Activated CD8-positive, alpha-beta memory T cell treated with anti-CD3 and anti-CD28 coated beads, Interleukin-2, amount 50 U/mL, for 1 hour (primary cell): Measurements from ENCODE around the gene TADA2B.
"Not testable (repeated sequence)": the region's sequence is repeated elsewhere in the genome, so short reads cannot be mapped to it uniquely, and the experiment has no call there.

Source experiments
- DNase-seq: peaks from one replicate; pipeline ENCODE4 v3.0.0-alpha.2; 2020; ENCODE audit errors: extremely low read depth

The TADA2B gene

DNA sequence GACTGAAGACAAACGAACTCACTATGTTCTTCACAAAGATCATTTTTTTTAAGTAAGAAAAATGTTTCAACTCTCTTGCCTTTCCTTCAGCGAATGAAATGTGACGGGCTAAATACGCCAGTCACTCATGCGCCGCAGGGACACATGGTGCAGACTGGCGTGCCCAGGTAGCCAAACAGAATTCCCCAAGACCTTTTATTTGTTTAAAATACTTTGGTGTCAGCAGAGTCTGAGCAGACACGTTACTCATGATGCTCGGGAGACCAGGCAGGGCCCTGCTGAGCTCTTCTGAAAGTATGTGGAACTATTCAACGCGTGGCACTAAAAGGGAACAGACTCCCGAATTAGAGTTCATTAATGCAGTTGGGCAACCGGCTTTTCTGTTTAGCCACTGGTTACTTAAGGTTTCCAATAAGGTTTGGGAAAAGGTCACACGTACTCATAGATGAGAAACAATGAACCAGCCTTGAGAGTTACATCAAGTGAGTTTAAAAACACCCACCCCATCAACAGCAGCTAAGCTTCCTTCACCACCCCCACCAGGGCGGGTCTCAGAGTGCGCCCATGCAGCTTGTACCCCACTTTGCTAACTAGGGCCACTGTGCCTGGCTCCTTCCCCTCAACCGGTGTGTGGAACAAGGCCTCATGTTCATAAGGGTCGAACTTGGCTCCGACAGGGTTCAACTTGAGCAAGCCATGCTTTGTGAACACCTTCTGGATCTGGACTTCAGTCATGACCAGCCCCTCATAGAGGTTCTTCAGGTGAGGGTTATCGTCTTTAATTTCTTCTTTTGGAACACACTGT is 17.4 kb downstream of the TADA2B start:
- DNase-seq = no peak

DNA sequence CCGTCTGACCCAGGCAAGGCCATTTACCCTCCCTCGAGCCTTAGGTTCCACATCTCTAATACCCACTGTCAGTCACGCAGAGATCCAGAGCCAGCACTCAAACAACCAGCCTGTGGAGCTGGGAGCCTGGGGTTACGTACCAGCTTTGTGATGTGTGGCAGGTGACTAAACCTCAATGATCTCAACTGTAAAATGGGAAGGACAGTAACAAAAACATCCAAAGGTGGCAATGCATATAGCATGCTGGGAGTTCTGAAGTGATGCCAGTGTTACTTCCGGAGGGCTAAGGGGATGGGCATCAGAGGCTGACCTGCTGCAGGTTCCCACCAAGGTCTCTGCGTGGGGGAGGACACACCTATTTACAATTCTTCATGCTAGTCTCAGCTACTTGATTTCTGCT is 18.6 kb downstream of the TADA2B start:
- no peak for DNase-seq

DNA sequence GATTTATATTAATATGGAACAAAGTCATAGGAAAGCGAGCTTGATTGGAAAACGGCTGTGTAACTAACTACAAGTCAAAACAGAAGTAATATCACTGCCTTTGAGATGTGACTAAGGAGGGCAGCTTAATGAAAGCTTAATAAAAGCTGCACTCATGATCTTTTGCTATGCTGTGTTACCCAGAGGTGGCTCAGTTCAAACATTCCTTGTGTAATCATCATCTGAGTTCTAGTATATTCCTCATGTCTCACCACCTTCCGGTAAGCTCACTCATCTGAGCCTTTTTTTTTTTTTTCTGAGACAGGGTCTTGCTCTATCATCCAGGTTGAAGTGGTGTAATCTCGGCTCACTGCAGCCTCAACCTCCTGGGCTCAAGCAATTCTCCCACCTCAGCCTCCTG is 19.6 kb downstream of the TADA2B start:
- DNase-seq = no peak

DNA sequence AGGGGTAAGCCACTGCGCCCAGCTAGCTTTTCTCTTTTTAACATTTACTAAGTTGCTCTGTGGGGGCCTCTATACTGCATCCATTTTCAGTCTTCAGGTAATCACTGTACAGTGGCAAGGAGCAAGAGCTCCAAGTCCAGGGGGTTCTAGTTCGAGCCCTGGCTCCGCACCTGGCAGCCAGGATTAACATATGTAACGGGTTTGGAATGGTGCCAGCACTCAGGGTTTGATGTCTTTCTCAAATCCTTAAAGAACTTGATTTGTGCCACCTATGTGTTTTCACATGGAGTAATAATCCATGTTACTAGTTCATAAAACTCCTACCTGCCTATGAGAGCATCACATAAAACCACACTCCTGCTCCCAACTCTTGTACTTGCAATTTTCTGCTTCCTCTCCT is 20.2 kb downstream of the TADA2B start:
- no peak for DNase-seq

DNA sequence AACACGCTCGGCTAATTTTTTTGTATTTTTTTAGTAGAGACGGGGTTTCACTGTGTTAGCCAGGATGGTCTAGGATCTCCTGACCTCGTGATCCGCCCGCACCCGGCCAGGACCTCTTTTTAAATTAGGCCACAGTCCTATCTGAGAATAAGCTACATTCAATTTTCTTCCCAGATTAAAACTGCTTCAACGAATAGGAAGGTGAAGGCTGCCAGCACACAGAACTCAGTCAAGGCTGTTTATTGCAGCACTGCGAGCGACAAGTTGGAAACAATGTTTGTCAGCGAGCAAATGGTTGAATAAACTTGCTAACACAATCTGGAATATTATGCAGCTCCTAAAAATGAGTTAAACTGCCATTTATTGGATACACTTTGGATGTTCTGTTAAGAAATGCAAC is 22.8 kb downstream of the TADA2B start:
- no peak for DNase-seq

DNA sequence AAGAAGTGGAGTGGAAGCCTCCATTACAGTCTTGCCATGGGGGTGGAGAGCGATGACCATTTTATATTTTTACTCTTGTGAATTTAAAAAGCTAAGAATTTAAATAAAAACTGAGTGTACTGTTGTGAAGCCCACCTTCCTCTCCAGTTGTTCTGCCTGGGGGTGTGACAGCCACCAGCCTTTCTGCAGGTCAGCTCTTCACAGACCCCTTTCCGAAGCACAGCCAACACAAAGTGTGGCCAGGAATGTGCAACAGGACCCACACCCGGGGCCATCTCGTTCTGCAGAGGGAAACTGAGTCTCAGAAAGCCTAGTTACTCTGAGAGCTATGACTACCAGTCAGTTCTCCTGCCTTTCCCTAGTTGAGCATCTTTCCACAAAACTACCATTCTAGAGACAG is 23.3 kb downstream of the TADA2B start:
- no peak for DNase-seq

DNA sequence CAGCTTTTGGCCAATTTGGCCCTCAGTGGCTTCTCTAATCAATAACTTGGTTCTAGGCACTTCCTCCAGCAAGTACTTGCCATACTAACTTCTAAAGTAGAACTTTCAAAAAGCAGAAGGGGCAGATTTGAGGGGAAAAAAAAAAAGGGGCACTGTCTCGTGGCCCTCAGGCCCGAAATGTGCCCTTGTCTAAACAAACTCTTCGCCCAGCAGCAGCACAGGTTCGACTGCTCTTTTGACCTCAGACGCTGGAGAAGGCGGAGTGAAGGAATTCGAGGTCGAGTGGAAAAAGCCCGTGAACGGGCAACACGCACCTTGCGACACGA is 23.9 kb downstream of the TADA2B start:
- DNase-seq = no peak

DNA sequence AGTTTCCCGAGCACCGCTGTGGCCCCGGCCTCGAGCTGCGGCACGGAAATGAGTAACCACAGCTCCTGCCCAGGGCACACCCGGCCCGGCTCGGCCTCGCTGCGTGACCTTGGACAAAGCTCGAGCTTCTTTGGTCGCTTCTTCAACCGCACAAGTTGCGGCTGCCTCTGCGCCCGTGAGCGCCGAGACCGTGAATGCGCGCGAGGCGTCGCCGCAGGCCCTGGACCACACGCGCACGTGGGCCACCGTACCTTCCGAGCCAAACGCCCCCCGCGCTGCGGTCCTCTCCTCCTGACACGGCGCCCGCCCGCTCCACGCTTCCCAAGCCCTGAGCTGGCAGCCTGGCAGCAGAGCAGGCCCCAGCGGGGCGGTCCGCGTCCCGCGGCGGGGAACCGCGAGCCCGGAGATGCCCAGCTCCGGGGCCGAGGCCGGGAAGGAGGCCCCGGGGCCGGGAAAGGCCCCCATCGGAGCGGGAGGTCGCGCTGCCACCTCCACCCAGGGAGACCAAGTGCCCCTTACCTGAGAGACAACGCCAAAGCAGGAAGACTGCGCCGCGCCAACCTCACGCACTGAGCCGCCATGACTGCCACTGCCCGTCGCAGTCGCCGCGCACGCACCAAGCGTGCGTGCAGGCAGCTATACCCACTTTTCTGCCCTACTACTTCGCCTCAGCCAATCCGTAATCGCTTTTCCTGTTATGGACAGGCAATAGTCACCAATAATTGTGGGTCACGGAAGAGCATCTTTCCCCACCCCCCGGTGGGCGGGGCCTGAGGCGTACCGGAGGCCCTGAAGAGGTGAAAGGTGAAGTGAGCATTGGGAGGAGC is 24.5 kb downstream of the TADA2B start, which contains the start of gene GRPEL1:
Gene GRPEL1 (minus strand): TSS at position 613 of the 827 bp plus-strand sequence. CDS start 32 bp downstream, at position 581.
- DNase-seq = peak; percentile 97

DNA sequence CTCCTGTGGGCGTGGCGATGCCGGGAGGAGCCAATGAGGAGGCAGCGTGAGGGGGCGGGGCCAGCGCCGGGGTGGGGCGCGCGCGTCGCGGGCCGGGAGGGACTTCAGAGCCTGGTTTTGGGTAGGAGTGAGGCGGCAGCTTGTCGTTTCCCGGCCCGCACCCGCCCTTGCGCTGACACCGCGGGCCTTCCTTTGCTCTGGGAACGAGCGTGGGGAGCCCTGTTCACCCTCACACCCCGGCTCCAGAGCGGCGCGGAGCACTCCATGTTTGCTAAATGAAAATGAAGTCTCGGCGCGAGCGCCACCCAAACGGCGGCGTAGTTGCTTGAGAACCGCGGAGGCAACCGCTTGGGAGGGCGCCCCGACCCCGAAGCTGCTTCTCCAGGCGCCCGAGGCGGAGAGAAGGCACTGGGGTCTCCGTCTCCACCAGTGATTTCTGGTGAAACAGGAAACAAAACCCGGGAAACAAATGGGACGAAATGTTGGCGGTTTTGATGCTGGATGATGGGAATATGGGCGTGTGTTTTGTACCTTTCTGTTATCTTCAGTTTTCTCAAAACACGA is 25.2 kb downstream of the TADA2B start:
- DNase-seq = no peak

DNA sequence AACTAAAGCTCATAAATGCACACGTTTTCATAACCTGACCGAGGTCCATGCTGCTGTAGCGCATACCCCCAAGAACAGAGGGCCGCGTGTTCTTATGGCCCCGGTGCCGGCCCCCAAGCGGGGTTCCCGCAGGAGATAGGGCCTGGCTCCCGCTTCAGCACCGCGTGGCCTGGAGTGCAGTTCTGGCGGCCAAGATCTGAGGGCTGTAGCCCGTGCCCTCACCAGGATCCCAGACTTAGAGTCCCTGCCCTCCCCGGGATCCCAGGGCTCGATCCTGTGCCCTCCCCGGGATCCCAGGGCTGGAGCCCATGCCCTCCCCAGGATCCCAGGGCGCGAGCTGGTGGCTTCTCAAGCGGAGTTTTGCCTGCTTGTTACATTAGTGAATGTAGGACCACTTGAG is 25.7 kb downstream of the TADA2B start:
- DNase-seq = no peak

DNA sequence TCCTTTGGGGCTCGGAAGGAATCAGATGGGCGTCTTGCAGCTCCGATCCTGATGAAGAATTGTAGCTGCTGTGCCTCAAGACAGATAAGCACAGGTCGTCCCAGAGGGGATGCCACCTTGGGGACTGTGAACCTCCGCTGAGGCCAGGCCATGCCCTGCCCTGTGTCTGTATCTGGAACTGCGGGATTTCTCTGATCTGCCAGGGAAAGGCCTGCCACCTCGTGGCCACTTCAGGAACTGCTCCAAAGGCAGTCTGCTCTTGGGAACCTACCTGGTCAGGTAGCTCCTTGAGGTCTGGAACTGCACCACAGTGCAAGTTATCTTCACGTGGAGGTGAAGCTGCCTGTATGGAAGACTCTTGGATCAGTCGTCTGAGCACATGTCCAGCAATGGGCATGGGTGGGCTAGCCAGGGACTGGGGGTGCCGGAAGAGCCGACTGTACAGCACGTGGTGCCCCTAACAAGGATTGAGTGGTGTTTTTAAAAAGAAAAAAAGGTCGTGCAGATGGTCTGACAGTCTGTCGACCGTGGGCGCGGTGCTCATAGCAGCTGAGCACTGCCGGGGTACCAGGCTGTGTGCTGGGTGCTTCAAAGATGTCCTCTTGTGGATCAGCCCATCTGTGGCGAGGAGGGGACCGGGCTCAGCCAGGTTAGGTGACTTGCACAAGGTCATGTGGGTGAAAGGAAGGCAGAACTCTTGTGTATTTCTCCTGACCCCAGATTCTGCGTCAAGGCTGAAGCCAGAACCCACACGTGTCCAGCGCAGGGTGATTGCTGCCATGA is 27.7 kb downstream of the TADA2B start:
- peak; percentile 59 for DNase-seq

DNA sequence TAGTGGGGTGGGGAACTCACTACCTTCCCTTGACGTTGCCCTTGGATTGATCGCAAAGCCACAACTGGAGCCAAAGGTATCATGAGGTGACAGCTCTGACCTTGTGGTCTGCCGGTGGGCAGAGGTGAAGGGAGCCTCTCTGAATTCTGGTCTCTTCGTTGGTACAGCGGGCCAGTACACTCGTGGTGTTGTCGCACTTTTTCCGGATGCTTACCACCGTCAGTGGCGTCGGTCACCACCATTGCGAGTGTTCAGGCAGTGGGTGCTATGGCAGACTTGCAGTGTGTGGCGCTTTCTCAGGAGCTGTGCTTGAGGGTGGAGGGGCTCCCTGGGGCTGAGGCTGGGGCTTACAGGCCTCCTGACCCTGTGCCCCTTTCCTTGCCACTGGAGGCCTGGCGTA is 29.9 kb downstream of the TADA2B start:
- DNase-seq = no peak

DNA sequence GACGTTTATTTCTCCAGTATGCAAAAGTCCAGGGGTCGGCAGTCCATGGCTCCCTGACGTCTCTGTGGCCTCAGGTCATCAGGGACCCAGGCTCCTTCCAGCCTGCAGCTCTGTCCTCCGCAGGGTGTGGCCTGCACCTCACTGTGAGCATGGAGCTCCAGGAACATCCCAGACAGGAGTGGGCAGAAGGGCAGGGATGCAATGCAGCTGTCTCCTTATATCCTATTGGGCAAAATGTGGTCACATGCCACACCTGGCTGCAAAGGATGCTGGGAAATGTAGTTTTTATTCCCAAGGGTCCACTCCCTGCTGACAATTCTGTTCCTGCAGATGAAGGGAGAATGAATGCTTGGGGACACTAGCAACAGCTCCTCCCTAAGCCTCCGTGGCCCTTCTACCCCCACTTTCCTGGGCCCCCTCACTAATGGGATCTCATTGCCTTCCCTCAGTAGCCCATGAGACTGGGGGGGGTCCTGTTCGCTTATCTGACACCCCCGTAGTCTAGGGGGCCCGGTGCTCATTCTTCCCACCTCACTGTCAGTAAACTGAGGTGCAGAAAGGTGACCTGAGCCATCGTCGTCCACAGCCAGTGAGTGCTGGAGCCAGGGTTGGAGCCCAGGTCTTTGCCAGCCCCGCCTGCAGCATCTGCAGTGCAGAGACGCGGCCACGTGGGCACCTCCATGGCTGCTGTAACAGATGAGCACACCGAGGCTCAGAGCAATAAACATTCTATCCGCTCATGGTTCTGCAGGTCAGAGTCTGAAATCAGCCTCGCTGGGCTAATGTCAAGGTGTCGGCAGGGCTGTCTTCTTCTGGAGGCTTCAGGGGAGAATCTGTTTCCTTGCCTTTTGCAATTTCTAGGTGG is 30.6 kb downstream of the TADA2B start:
- no peak for DNase-seq

DNA sequence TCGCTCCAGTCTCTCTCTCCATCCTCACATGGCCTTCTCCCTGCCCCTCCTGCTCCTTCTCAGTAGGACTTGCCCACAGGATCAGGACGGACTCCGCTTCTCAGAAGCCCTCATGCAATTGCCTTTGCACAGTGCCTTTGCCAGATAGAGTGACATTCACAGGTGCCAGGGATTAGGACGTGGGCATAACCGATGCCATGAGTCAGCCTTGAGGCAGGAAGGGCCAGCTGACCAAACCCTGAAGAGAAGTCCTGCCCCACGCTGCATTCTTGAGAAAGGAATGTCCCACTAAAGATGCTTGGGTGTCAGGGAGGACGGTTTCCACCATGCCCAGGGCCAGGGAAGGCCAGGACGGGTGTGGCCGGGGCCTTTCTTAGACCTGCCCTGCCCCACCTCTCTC is 31.3 kb downstream of the TADA2B start:
- no peak for DNase-seq

DNA sequence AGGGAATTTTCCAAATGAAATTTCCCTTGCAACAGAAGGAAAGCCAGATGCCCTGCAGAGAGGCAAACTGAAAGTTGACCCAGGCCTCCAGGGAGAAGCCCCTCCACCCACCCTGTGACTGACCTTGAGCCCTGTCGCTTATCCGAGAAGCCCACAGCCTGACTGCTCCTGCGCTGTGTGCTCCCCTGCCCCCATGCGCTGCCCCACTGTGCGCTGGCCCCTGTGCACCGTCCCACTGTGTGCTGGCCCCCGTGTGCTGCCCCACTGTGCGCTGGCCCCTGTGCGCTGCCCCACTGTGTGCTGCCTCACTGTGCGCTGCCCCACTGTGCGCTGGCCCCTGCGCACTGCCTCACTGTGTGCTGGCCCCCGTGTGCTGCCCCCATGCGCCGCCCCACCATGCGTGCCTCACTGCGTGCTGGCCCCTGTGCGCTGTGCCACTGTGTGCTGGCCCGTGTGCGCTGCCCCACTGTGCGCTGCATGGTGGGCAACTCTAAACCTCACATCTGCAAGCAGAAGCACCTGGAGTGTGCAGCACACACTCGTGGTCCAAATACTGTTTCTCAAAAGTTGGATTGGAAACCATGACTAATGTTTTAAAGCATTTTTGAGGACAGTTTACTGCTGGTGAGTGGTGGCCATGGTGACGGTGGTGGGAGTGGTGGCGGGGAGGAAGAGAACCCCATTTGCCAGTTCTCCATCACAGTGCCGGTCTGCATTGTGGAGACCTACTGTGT is 33.0 kb downstream of the TADA2B start:
- DNase-seq = no peak

DNA sequence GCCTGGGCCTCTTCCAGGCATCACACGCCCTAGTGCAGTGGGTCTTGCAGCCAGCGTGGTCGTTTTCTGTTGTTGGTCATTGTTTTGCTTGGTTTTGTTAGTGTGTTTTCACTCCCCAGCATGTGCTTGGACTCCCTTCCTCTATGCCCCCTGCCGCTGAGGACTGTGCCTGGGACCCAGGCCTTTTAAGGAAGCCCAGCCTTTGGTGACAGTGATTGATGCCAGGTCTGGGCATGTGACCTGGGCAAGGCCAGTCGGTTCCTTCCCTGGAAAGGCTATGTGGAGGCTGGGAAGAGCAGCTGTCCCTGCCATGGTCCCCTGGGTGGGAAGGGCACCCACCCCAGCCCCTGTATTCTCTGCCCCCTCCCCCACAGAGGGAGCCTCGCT is 33.5 kb downstream of the TADA2B start:
- DNase-seq = no peak

DNA sequence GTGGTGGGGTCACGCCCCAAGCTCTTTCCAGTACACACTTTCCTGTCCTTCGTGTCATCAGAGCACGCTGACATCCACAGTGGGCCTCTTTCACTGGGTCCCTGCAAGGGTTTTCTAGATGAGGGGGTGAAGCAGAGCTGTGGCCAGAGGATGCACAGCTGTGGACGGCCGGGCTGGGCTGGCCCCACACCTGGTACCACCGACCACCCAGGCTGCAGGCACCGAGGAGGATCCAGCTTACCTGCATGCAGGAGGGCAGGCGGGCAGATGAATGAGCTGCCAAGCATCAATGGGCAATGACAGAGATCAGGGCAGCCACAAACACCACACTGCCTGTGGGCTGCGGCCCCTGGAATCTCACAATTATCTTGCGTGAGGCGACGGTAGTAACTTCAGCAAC is 34.2 kb downstream of the TADA2B start:
- no peak for DNase-seq

DNA sequence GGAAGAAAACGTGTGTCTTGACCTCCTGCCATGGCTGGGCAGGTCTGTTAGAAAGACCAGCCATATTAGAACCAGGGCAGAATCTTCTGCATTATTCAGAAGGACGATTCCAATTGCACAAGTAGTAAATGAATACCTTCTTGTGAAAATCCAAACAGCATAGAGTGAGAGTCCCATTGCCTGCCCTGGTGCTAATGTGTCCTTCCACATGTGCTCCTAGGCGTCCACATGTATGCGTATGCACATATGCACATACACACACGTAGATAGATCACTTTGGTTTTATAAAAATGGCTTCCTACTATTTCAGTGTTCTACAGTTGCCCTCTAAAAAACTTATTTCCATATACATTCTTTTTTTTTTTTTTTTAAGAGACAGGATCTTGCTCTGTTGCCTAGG is 34.9 kb downstream of the TADA2B start:
- DNase-seq = no peak

DNA sequence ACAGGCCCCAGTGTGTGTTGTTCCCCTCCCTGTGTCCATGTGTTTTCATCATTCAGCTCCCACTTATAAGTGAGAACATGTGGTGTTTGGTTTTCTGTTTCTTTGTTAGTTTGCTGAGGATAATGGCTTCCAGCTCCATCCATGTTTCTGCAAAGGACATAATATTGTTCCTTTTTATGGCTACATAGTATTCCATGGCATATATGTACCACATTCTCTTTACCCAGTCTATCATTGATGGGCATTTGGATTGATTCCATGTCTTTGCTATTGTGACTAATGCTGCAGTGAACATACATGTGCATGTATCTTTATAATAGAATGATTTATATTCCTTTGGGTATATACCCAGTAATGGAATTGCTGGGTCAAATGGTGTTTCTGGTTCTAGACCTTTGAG is 36.3 kb downstream of the TADA2B start:
- DNase-seq = not testable (repeated sequence)

DNA sequence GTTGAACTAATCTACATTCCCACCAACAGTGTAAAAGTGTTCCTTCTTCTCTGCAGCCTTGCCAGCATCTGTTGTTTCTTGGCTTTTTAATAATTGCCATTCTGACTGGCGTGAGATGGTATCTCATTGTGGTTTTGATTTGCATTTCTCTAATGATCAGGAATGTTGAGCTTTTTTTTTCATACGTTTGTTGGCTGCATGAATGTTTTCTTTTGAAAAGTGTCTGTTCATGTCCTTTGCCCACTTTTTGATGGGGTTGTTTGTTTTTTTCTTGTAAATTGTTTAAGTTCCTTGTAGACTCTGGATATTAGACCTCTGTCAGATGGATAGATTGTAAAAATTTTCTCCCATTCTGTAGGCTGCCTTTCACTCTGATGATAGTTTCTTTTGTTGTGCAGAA is 36.7 kb downstream of the TADA2B start:
- DNase-seq = not testable (repeated sequence)
